ENCODE results near the gene TPRKB.
"Not testable (repeated sequence)": the region's sequence is repeated elsewhere in the genome, so short reads cannot be mapped to it uniquely, and the experiment has no call there.

GRCh38 chr2:73778867-73779466, 41.8 kb upstream of the TPRKB start:
- not testable (repeated sequence) for TF ChIP-seq CTCF (IDR thresholded peaks at IDR 0.05); POLR2AphosphoS5 (IDR thresholded peaks at IDR 0.05; ENCODE audit: low read depth, low read length)

All from Panc1 (cell line).